Measurements from ENCODE around the gene CIAO2B.
"Not testable (repeated sequence)": the region's sequence is repeated elsewhere in the genome, so short reads cannot be mapped to it uniquely, and the experiment has no call there.

DNA sequence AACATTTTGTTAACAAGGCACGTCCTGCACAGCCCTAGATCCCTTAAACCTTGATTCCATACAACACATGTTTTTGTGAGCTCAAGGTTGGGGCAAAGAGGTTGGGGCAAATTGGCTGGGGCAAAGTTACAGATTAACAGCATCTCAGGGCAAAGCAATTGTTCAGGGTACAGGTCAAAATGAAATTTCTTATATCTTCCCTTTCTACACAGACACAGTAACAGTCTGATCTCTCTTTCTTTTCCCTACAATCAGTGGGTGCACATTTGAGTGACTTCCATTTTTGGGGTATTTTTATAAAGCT lies 21.9 kb upstream of the CIAO2B start:
- TF ChIP-seq, protein P1, sequence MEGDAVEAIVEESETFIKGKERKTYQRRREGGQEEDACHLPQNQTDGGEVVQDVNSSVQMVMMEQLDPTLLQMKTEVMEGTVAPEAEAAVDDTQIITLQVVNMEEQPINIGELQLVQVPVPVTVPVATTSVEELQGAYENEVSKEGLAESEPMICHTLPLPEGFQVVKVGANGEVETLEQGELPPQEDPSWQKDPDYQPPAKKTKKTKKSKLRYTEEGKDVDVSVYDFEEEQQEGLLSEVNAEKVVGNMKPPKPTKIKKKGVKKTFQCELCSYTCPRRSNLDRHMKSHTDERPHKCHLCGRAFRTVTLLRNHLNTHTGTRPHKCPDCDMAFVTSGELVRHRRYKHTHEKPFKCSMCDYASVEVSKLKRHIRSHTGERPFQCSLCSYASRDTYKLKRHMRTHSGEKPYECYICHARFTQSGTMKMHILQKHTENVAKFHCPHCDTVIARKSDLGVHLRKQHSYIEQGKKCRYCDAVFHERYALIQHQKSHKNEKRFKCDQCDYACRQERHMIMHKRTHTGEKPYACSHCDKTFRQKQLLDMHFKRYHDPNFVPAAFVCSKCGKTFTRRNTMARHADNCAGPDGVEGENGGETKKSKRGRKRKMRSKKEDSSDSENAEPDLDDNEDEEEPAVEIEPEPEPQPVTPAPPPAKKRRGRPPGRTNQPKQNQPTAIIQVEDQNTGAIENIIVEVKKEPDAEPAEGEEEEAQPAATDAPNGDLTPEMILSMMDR (IDR thresholded peaks at IDR 0.05; ENCODE audit: low read depth, low read length, missing input control): not testable (repeated sequence)
- TF ChIP-seq, protein P2, sequence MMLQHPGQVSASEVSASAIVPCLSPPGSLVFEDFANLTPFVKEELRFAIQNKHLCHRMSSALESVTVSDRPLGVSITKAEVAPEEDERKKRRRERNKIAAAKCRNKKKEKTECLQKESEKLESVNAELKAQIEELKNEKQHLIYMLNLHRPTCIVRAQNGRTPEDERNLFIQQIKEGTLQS (IDR thresholded peaks at IDR 0.05): not testable (repeated sequence)
- TF ChIP-seq, protein P3, sequence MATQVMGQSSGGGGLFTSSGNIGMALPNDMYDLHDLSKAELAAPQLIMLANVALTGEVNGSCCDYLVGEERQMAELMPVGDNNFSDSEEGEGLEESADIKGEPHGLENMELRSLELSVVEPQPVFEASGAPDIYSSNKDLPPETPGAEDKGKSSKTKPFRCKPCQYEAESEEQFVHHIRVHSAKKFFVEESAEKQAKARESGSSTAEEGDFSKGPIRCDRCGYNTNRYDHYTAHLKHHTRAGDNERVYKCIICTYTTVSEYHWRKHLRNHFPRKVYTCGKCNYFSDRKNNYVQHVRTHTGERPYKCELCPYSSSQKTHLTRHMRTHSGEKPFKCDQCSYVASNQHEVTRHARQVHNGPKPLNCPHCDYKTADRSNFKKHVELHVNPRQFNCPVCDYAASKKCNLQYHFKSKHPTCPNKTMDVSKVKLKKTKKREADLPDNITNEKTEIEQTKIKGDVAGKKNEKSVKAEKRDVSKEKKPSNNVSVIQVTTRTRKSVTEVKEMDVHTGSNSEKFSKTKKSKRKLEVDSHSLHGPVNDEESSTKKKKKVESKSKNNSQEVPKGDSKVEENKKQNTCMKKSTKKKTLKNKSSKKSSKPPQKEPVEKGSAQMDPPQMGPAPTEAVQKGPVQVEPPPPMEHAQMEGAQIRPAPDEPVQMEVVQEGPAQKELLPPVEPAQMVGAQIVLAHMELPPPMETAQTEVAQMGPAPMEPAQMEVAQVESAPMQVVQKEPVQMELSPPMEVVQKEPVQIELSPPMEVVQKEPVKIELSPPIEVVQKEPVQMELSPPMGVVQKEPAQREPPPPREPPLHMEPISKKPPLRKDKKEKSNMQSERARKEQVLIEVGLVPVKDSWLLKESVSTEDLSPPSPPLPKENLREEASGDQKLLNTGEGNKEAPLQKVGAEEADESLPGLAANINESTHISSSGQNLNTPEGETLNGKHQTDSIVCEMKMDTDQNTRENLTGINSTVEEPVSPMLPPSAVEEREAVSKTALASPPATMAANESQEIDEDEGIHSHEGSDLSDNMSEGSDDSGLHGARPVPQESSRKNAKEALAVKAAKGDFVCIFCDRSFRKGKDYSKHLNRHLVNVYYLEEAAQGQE (IDR thresholded peaks at IDR 0.05): not testable (repeated sequence)
- not testable (repeated sequence) for TF ChIP-seq YY1 (IDR thresholded peaks at IDR 0.05); TAF1 (conservative IDR thresholded peaks at IDR 0.05); RAD21 (IDR thresholded peaks at IDR 0.05); GABPA (IDR thresholded peaks at IDR 0.05 in 1 of 2, conservative IDR thresholded peaks at IDR 0.05 in 1 of 2); NR2F2 (IDR thresholded peaks at IDR 0.05); EGR1 (IDR thresholded peaks at IDR 0.05; ENCODE audit: low read depth in 2 of 2); HNF4G (IDR thresholded peaks at IDR 0.05)
- peak in 1 of 2 donors; percentile 37 for TF ChIP-seq RXRA (IDR thresholded peaks at IDR 0.05)
- TF ChIP-seq, protein P4, sequence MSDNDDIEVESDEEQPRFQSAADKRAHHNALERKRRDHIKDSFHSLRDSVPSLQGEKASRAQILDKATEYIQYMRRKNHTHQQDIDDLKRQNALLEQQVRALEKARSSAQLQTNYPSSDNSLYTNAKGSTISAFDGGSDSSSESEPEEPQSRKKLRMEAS (IDR thresholded peaks at IDR 0.05): not testable (repeated sequence)
- TF ChIP-seq SP1 (IDR thresholded peaks at IDR 0.05): peak; percentile 38

Data from liver (tissue), 3 donors.